H9 (cell line): Measurements from ENCODE around the gene SUN1. TPM values are rescaled to one million over a fixed set of nuclear protein-coding genes. Genes with fewer than 3 reads are reported as not detected.

Experiments
- DNase-seq: peaks from one replicate; pipeline ENCODE4 v3.0.0-alpha.2; 2017
- H2AFZ ChIP-seq: one replicate; pipeline ENCODE4 v1.6.1; 2013; ENCODE audit warnings: mild to moderate bottlenecking, low read length, control low read depth, moderate library complexity
- H2AK5ac ChIP-seq: 2 replicates; pipeline ENCODE4 v1.6.1; 2013; ENCODE audit warnings: low read length, control low read depth, mixed read lengths; ENCODE audit not compliant: insufficient read length
- H2BK120ac ChIP-seq: one replicate; pipeline ENCODE4 v1.6.1; 2013; ENCODE audit warnings: low read depth, mild to moderate bottlenecking, low read length, control low read depth, inconsistent platforms; ENCODE audit not compliant: poor library complexity, severe bottlenecking
- H2BK12ac ChIP-seq: 2 replicates; pipeline ENCODE4 v1.6.1; 2013; ENCODE audit warnings: low read length, control low read depth, mixed read lengths, low read depth; ENCODE audit not compliant: insufficient read length
- H2BK15ac ChIP-seq: 2 replicates; pipeline ENCODE4 v1.6.1; 2013; ENCODE audit warnings: low read depth, low read length, control low read depth
- H2BK20ac ChIP-seq: one replicate; pipeline ENCODE4 v1.6.1; 2013; ENCODE audit warnings: low read depth, mild to moderate bottlenecking, low read length, control low read depth, inconsistent platforms; ENCODE audit not compliant: poor library complexity, severe bottlenecking
- H2BK5ac ChIP-seq: 2 replicates; pipeline ENCODE4 v1.6.1; 2013; ENCODE audit warnings: low read length, control low read depth, mixed read lengths; ENCODE audit not compliant: insufficient read length
- H3K14ac ChIP-seq: 2 replicates; pipeline ENCODE4 v1.6.1; 2013; ENCODE audit warnings: low read length, control low read depth; ENCODE audit not compliant: insufficient read depth
- H3K18ac ChIP-seq: 2 replicates; pipeline ENCODE4 v1.6.1; 2013; ENCODE audit warnings: low read depth, mild to moderate bottlenecking, mixed read lengths, low read length, control low read depth; ENCODE audit not compliant: insufficient read length
- H3K23ac ChIP-seq: 2 replicates; pipeline ENCODE4 v1.6.1; 2013; ENCODE audit warnings: low read length, control low read depth, mixed read lengths, low read depth; ENCODE audit not compliant: insufficient read length
- H3K23me2 ChIP-seq: 2 replicates; pipeline ENCODE4 v1.6.1; 2013; ENCODE audit warnings: low read depth, mild to moderate bottlenecking, mixed read lengths, low read length, control low read depth; ENCODE audit not compliant: insufficient read length, poor library complexity, severe bottlenecking
- H3K27ac ChIP-seq: 2 replicates; pipeline ENCODE4 v1.5.1; 2013; ENCODE audit warnings: low read length, control low read depth, mixed read lengths, low read depth; ENCODE audit not compliant: insufficient read length
- H3K27me3 ChIP-seq: 2 replicates; pipeline ENCODE4 v1.6.1; 2013; ENCODE audit warnings: low read length, control low read depth, inconsistent platforms; ENCODE audit not compliant: insufficient read depth
- H3K4ac ChIP-seq: 2 replicates; pipeline ENCODE4 v1.6.1; 2013; ENCODE audit warnings: low read depth, mild to moderate bottlenecking, control low read depth, inconsistent platforms, low read length, moderate library complexity
- H3K4me1 ChIP-seq: 2 replicates; pipeline ENCODE4 v1.6.1; 2013; ENCODE audit warnings: low read length, control low read depth, inconsistent platforms; ENCODE audit not compliant: insufficient read depth
- H3K4me2 ChIP-seq: 2 replicates; pipeline ENCODE4 v1.6.1; 2013; ENCODE audit warnings: low read length, control low read depth, mixed read lengths; ENCODE audit not compliant: insufficient read length, insufficient read depth
- H3K56ac ChIP-seq: 2 replicates; pipeline ENCODE4 v1.6.1; 2013; ENCODE audit warnings: low read depth, mild to moderate bottlenecking, mixed read lengths, low read length, control low read depth; ENCODE audit not compliant: insufficient read length
- H3K79me1 ChIP-seq: 2 replicates; pipeline ENCODE4 v1.6.1; 2013; ENCODE audit warnings: low read depth, mild to moderate bottlenecking, moderate library complexity, low read length, control low read depth, inconsistent platforms; ENCODE audit not compliant: insufficient read depth, poor library complexity, severe bottlenecking
- H3K79me2 ChIP-seq: 2 replicates; pipeline ENCODE4 v1.6.1; 2013; ENCODE audit warnings: low read length, control low read depth, inconsistent platforms; ENCODE audit not compliant: insufficient read depth
- H3K9ac ChIP-seq: 2 replicates; pipeline ENCODE4 v1.6.1; 2013; ENCODE audit warnings: low read length, control low read depth, mixed read lengths; ENCODE audit not compliant: insufficient read length; ENCODE audit errors: extremely low read depth
- H3K9me3 ChIP-seq: one replicate; pipeline ENCODE4 v1.6.1; 2013; ENCODE audit warnings: low read depth, low read length, inconsistent platforms; ENCODE audit not compliant: control insufficient read depth
- H3T11ph ChIP-seq: one replicate; pipeline ENCODE4 v1.6.1; 2013; ENCODE audit warnings: mild to moderate bottlenecking, low read length, control low read depth, inconsistent platforms
- H4K20me1 ChIP-seq: one replicate; pipeline ENCODE4 v1.6.1; 2013; ENCODE audit not compliant: control insufficient read depth, insufficient read length, insufficient read depth
- H4K5ac ChIP-seq: 2 replicates; pipeline ENCODE4 v1.6.1; 2013; ENCODE audit warnings: low read depth, mild to moderate bottlenecking, mixed read lengths, low read length, control low read depth; ENCODE audit not compliant: insufficient read length
- H4K8ac ChIP-seq: replicated peaks from 2 replicates; pipeline ENCODE4 v1.6.1; 2013; ENCODE audit warnings: low read length, control low read depth, mixed read lengths, low read depth; ENCODE audit not compliant: insufficient read length
- H4K91ac ChIP-seq: 2 replicates; pipeline ENCODE4 v1.6.1; 2013; ENCODE audit warnings: low read depth, mild to moderate bottlenecking, moderate library complexity, mixed read lengths, low read length, control low read depth; ENCODE audit not compliant: insufficient read length
- H3K27ac Mint-ChIP-seq, 3 experiments: 2 replicates in 2 of 3; 3 replicates in 1 of 3; pipeline ENCODE4 v1.8.0; 2020 to 2021; ENCODE audit warnings: mixed read lengths in 3 of 3, mild to moderate bottlenecking in 1 of 3, moderate library complexity in 1 of 3
- H3K27me3 Mint-ChIP-seq: 2 replicates; pipeline ENCODE4 v1.8.0; 2021; ENCODE audit warnings: low read depth, mild to moderate bottlenecking, moderate library complexity, mixed read lengths
- H3K36me3 Mint-ChIP-seq, 3 experiments: 2 replicates in 2 of 3; 3 replicates in 1 of 3; pipeline ENCODE4 v1.8.0; 2020 to 2021; ENCODE audit warnings: low read depth in 3 of 3, mixed read lengths in 3 of 3; ENCODE audit not compliant: insufficient read depth in 1 of 3
- H3K4me1 Mint-ChIP-seq, 2 experiments: 2 replicates each; pipeline ENCODE4 v1.8.0; 2020; ENCODE audit warnings: mixed read lengths in 2 of 2
- H3K4me3 Mint-ChIP-seq, 2 experiments: 2 replicates in 1 of 2; 3 replicates in 1 of 2; pipeline ENCODE4 v1.8.0; 2020 to 2021; ENCODE audit warnings: mild to moderate bottlenecking in 2 of 2, mixed read lengths in 2 of 2, moderate library complexity in 1 of 2
- H3K9me3 Mint-ChIP-seq, 2 experiments: 2 replicates in 1 of 2; 3 replicates in 1 of 2; pipeline ENCODE4 v1.8.0; 2020; ENCODE audit warnings: mild to moderate bottlenecking in 2 of 2, mixed read lengths in 2 of 2, moderate library complexity in 1 of 2
- WGBS: extraction: QIAGEN DNeasy Blood & Tissue Kit; methylation state at CpG from one replicate; pipeline ENCODE4 v1.1.7; 2013; ENCODE audit warnings: missing lambda C conversion rate, low lambda C conversion rate, mixed read lengths; ENCODE audit not compliant: insufficient read length; ENCODE audit errors: extremely low coverage; 5-methylcytosine and 5-hydroxymethylcytosine counted together
- total RNA-seq: library from RNA; stranded (reverse); gene quantifications from 2 replicates; pipeline ENCODE4 v1.2.1, GENCODE V29; 2021
- TF ChIP-seq, protein P1 (sequence below): fragments of 200-600 bp; sonication (generic); conservative IDR thresholded peaks from 3 replicates; pipeline ENCODE4 v1.8.0; 2021; ENCODE audit warnings: antibody characterized with exemption, mild to moderate bottlenecking

The SUN1 gene
- total RNA-seq, 1 experiment from 2014 or later: 118 TPM

DNA sequence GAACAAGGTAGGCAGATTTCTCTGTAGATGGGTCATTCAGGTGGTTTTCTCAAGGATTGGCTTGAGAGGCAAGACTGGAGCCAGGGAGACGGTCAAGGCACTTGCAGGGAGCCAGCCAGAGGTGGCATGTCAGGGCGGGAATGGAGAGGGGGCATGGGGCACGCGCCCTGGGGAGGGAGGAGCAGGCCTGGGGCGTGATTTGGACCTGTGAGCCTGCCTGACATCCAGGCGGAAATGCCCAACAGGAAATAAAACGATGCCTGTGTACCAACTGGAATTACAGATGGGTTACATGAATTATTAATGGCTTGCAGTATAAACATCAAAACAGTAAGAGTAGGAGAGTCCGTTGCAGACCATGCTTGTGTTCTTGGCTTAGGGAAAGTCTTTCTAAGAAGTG is 8.6 kb upstream of the SUN1 start:
- Mint-ChIP-seq H3K27ac (peak overlapping the region; percentile 11 to 91 (median 53); a peak in 4 of 7 replicates), H3K27me3 (no peaks in the 10 kb centered on the region), H3K36me3 (peaks cover 5 to 32% (median 15%) of the 10 kb centered on the region in 3 experiments; a peak in 6 of 7 replicates), H3K4me1 (peaks cover 48 to 49% of the 10 kb centered on the region in 2 experiments), H3K9me3 (no peaks in the 10 kb centered on the region), H3K4me3 (no peak overlapping the region)
- H3K4ac ChIP-seq: no peak overlapping the region
- H3K4me2 ChIP-seq: no peak overlapping the region
- H3K23me2 ChIP-seq: no peaks in the 10 kb centered on the region
- H2BK12ac ChIP-seq: no peak overlapping the region
- H2AFZ ChIP-seq: no peak overlapping the region
- H3T11ph ChIP-seq: no peak overlapping the region
- H3K27me3 ChIP-seq: no peaks in the 10 kb centered on the region
- TF ChIP-seq, protein P1, sequence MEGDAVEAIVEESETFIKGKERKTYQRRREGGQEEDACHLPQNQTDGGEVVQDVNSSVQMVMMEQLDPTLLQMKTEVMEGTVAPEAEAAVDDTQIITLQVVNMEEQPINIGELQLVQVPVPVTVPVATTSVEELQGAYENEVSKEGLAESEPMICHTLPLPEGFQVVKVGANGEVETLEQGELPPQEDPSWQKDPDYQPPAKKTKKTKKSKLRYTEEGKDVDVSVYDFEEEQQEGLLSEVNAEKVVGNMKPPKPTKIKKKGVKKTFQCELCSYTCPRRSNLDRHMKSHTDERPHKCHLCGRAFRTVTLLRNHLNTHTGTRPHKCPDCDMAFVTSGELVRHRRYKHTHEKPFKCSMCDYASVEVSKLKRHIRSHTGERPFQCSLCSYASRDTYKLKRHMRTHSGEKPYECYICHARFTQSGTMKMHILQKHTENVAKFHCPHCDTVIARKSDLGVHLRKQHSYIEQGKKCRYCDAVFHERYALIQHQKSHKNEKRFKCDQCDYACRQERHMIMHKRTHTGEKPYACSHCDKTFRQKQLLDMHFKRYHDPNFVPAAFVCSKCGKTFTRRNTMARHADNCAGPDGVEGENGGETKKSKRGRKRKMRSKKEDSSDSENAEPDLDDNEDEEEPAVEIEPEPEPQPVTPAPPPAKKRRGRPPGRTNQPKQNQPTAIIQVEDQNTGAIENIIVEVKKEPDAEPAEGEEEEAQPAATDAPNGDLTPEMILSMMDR: no peak
- no peaks in the 10 kb centered on the region for H3K9me3 ChIP-seq
- no peak overlapping the region for H3K18ac ChIP-seq
- H3K9ac ChIP-seq: no peak overlapping the region
- H3K56ac ChIP-seq: no peak overlapping the region
- H3K23ac ChIP-seq: no peak overlapping the region
- no peak overlapping the region for H2BK20ac ChIP-seq
- no peak overlapping the region for H2BK120ac ChIP-seq
- H2BK15ac ChIP-seq: no peak overlapping the region
- peaks cover 8% of the 10 kb centered on the region for H3K79me1 ChIP-seq
- H3K27ac ChIP-seq: no peak overlapping the region
- peaks cover 54% of the 10 kb centered on the region; the same call in 1 of the 2 replicates for H3K79me2 ChIP-seq
- H2AK5ac ChIP-seq: no peak overlapping the region
- H2BK5ac ChIP-seq: peak overlapping the region; percentile 65
- H4K8ac ChIP-seq: no peak overlapping the region
- no peak for DNase-seq
- no CpG with 5 or more reads among the region's 8 CpGs for WGBS
- no peak overlapping the region for H4K5ac ChIP-seq
- H3K4me1 ChIP-seq: no peaks in the 10 kb centered on the region; the same call in 1 of the 2 replicates
- no peak overlapping the region for H3K14ac ChIP-seq
- no peaks in the 10 kb centered on the region for H4K20me1 ChIP-seq
- H4K91ac ChIP-seq: no peak overlapping the region
